ENCODE data around the gene LDLRAD4.

LDLRAD4 gene

GRCh38 chr18:13375302-13376255, 157.0 kb downstream of the LDLRAD4 start:
- no peak overlapping the region for H3K4me3 ChIP-seq (ENCODE audit: low read depth, low read length)
- no peak for TF ChIP-seq CTCF (IDR thresholded peaks at IDR 0.05; ENCODE audit: low read depth, low read length)

GRCh38 chr18:13376298-13376840, 157.8 kb downstream of the LDLRAD4 start:
- H3K4me3 ChIP-seq (ENCODE audit: low read depth, low read length) = no peak overlapping the region
- TF ChIP-seq CTCF (IDR thresholded peaks at IDR 0.05; ENCODE audit: low read depth, low read length) = no peak

- TF ChIP-seq CTCF (IDR thresholded peaks at IDR 0.05; ENCODE audit: low read depth, low read length) = no peak
- no peak overlapping the region for H3K4me3 ChIP-seq (ENCODE audit: low read depth, low read length)
Observed at GRCh38 chr18:13376841-13377351, 158.3 kb downstream of the LDLRAD4 start.

GRCh38 chr18:13377496-13377895, 158.9 kb downstream of the LDLRAD4 start:
- H3K4me3 ChIP-seq (ENCODE audit: low read depth, low read length) = no peak overlapping the region
- TF ChIP-seq CTCF (IDR thresholded peaks at IDR 0.05; ENCODE audit: low read depth, low read length) = no peak

- TF ChIP-seq CTCF (IDR thresholded peaks at IDR 0.05; ENCODE audit: low read depth, low read length) = no peak
- no peak overlapping the region for H3K4me3 ChIP-seq (ENCODE audit: low read depth, low read length)
Observed at GRCh38 chr18:13378150-13378549, 159.6 kb downstream of the LDLRAD4 start.

- TF ChIP-seq CTCF (IDR thresholded peaks at IDR 0.05; ENCODE audit: low read depth, low read length) = no peak
- no peak overlapping the region for H3K4me3 ChIP-seq (ENCODE audit: low read depth, low read length)
Observed at GRCh38 chr18:13379062-13379865, 160.7 kb downstream of the LDLRAD4 start.
